Measurements from ENCODE around the gene PARP15. TPM values are rescaled to one million over a fixed set of nuclear protein-coding genes. Genes with fewer than 3 reads are reported as not detected.

The PARP15 gene
- total RNA-seq, 4 donors from 2014 or later: 1.2 to 10.3 (median 4.2) TPM

- WGBS, 2 donors (ENCODE audit: low coverage in 1 of 2): 66 to 86% methylated on average over 1 to 4 of the region's 4 CpGs
Observed at GRCh38 chr3:122620399-122620798, 42.9 kb downstream of the PARP15 start.

DNA sequence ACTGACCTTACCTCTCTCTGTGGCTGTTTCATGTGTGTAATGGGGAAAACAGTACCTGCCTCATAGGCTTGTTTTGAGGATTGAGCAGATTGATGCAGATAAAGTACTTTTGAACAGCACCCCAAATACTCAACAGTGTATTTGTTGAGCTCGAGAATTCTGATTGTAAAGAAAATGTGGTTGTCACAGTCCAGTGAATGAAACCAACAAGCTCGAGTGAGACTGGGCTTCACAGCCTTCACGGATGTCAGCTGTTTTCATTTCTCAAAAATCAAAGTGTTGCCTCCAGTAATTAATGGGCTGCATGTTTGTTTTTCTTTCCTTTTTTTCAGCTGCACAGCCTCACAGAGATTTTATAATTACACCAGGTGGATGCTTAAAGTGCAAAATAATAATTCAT, 43.7 kb downstream of the PARP15 start:
- Histone ChIP-seq H3K9me3 (no peaks in the 10 kb centered on the region), H3K27ac (no peak overlapping the region), H3K36me3 (no peaks in the 10 kb centered on the region), H3K27me3 (no peaks in the 10 kb centered on the region), H3K4me3 (no peak overlapping the region), H3K4me1 (no peaks in the 10 kb centered on the region)
- DNase-seq: no peak
- in situ Hi-C loops (cut with MboI; ENCODE audit: low pct_ligation_motif_present in 1 of 4, low pct_unique_long_range_greater_than_20kb in 1 of 4, low sequenced_read_pairs in 3 of 4): no loop called here
- WGBS, 2 donors (ENCODE audit: low coverage in 1 of 2): 55 to 68% methylated on average over 2 to 3 of the region's 3 CpGs
- TF ChIP-seq POLR2A (IDR thresholded peaks at IDR 0.05): no peak
- no peak for TF ChIP-seq CTCF (IDR thresholded peaks at IDR 0.05)
- no peak for TF ChIP-seq POLR2AphosphoS5 (IDR thresholded peaks at IDR 0.05)
- no peak for TF ChIP-seq EP300 (IDR thresholded peaks at IDR 0.05; ENCODE audit: low read depth)
- intact Hi-C loops (cut with DNase I; ENCODE audit: low total_unique reads): no loop called here

More at GRCh38 chr3:122620399-122620798, 42.9 kb downstream of the PARP15 start:
- Histone ChIP-seq H3K27ac (no peak overlapping the region), H3K27me3 (no peaks in the 10 kb centered on the region), H3K36me3 (no peaks in the 10 kb centered on the region), H3K4me3 (no peak overlapping the region), H3K4me1 (no peaks in the 10 kb centered on the region), H3K9me3 (no peaks in the 10 kb centered on the region)
- intact Hi-C loops (cut with DNase I; ENCODE audit: low total_unique reads): no loop called here
- DNase-seq: no peak
- in situ Hi-C loops (cut with MboI; ENCODE audit: low pct_ligation_motif_present in 1 of 4, low pct_unique_long_range_greater_than_20kb in 1 of 4, low sequenced_read_pairs in 3 of 4): no loop called here
- TF ChIP-seq EP300 (IDR thresholded peaks at IDR 0.05; ENCODE audit: low read depth) (no peak), POLR2A (IDR thresholded peaks at IDR 0.05) (no peak), POLR2AphosphoS5 (IDR thresholded peaks at IDR 0.05) (no peak), CTCF (IDR thresholded peaks at IDR 0.05) (no peak)

DNA sequence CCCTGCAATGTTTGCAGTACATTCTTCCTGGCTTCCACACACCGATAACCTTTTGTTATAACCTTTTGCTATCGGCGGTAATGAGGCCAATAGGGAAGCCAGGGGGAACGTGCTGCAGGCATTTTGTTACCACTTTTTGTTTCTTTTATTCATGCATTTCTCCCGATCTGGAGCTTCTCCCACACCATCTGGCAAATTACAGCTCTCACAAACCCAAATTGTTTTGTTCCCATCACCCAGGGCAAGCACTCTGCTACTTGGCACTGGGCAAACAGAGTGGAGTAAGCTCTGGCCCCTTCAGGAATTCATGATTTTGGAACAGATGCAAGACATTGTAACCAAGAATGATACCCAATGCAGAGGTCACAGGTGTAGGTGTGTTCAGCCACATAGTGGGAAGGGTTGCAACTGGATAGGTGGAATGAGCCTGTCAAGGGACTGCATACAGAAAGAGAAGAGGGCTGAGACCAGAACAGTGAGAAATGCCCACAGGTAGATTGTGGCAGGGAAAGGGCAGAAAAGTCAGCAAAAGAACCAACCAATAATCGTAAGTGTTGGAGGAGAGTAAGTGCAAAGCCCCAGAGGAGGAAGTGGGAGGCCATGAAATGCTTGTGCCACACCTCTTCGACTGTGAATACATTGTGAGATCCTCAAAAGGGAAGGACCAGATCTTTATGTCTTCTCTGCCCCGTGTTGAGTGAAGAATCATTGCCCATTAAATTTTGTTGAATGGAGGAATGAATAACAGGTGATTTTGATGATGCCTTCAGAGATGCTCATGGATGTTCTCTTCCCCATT, 45.8 kb downstream of the PARP15 start:
- Histone ChIP-seq H3K4me1 (no peaks in the 10 kb centered on the region), H3K36me3 (no peaks in the 10 kb centered on the region), H3K9me3 (no peaks in the 10 kb centered on the region), H3K27me3 (no peaks in the 10 kb centered on the region), H3K4me3 (no peak overlapping the region), H3K27ac (no peak overlapping the region)
- intact Hi-C loops (cut with DNase I; ENCODE audit: low total_unique reads) (no loop called here), in situ Hi-C loops (cut with MboI; ENCODE audit: low pct_ligation_motif_present in 1 of 4, low pct_unique_long_range_greater_than_20kb in 1 of 4, low sequenced_read_pairs in 3 of 4) (no loop called here)
- 78 to 86% methylated on average over 7 to 8 of the region's 8 CpGs for WGBS, 2 donors (ENCODE audit: low coverage in 1 of 2)
- DNase-seq: no peak
- TF ChIP-seq EP300 (IDR thresholded peaks at IDR 0.05; ENCODE audit: low read depth): no peak
- no peak for TF ChIP-seq CTCF (IDR thresholded peaks at IDR 0.05)
- TF ChIP-seq POLR2A (IDR thresholded peaks at IDR 0.05): no peak
- no peak for TF ChIP-seq POLR2AphosphoS5 (IDR thresholded peaks at IDR 0.05)

DNA sequence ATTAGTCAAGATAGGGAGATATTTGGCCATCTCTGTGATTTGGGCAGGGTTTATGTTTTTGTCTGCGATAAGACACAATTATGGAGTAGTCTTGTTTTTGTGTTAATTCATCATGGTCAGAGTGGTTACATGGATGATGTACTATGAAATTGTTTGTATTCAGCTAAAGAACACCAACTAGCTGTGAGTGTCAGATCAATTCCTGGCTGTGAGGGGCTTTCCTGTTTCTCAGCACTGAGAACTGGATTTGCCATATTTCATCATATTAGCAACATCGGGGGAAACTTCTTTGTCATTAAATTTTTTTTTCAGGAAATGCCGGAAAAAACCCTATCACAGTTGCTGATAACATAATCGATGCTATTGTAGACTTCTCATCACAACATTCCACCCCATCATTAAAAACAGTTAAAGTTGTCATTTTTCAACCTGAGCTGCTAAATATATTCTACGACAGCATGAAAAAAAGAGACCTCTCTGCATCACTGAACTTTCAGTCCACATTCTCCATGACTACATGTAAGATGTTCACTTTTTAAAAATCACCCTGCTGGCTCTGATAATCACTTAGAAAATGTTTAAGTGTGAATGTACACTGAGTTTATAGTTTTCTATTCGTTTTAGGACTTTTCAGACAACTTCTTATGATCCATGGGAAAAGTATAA, 49.2 kb downstream of the PARP15 start:
- TF ChIP-seq EP300 (IDR thresholded peaks at IDR 0.05; ENCODE audit: low read depth) (no peak), POLR2A (IDR thresholded peaks at IDR 0.05) (no peak), POLR2AphosphoS5 (IDR thresholded peaks at IDR 0.05) (no peak), CTCF (IDR thresholded peaks at IDR 0.05) (no peak)
- in situ Hi-C loops (cut with MboI; ENCODE audit: low pct_ligation_motif_present in 1 of 4, low pct_unique_long_range_greater_than_20kb in 1 of 4, low sequenced_read_pairs in 3 of 4) (no loop called here), intact Hi-C loops (cut with DNase I; ENCODE audit: low total_unique reads) (no loop called here)
- Histone ChIP-seq H3K27ac (no peak overlapping the region), H3K36me3 (no peaks in the 10 kb centered on the region), H3K9me3 (no peaks in the 10 kb centered on the region), H3K4me3 (no peak overlapping the region), H3K4me1 (no peaks in the 10 kb centered on the region), H3K27me3 (no peaks in the 10 kb centered on the region)
- no peak for DNase-seq
- WGBS, 2 donors (ENCODE audit: low coverage in 1 of 2): 77 to 78% methylated on average over 5 to 6 of the region's 6 CpGs

All from transverse colon (tissue), 4 donors.